NT2/D1 (cell line): Measurements from ENCODE around the gene TBC1D16.

Experiments used
- SUZ12 ChIP-seq: IDR thresholded peaks from 2 replicates; pipeline ENCODE4 v1.6.1; 2011; ENCODE audit not compliant: insufficient read length, insufficient read depth; ENCODE audit errors: extremely low read depth
- YY1 ChIP-seq: IDR thresholded peaks from 2 replicates; pipeline ENCODE4 v1.6.1; 2011; ENCODE audit not compliant: insufficient read length, insufficient read depth
- ZNF274 ChIP-seq: IDR thresholded peaks from 2 replicates; pipeline ENCODE4 v1.6.1; 2011; ENCODE audit warnings: mild to moderate bottlenecking, low read depth, low read length

- TF ChIP-seq YY1 (no peak), SUZ12 (no peak), ZNF274 (no peak)
These were observed 1.2 kb upstream of the TBC1D16 start for GRCh38 chr17:80036715-80037477.
